HG02798 (cell line): ENCODE data around the gene CPTP.
A peak's percentile ranks its signal among the peaks of the same experiment; 100 is the strongest.

Experiments used
- ATAC-seq: cut with Tn5 transposase; IDR thresholded peaks from one replicate; pipeline ENCODE4 v1.9.1; 2021; ENCODE audit warnings: mild to moderate bottlenecking; ENCODE audit not compliant: unreplicated experiment, poor library complexity

Gene CPTP

DNA sequence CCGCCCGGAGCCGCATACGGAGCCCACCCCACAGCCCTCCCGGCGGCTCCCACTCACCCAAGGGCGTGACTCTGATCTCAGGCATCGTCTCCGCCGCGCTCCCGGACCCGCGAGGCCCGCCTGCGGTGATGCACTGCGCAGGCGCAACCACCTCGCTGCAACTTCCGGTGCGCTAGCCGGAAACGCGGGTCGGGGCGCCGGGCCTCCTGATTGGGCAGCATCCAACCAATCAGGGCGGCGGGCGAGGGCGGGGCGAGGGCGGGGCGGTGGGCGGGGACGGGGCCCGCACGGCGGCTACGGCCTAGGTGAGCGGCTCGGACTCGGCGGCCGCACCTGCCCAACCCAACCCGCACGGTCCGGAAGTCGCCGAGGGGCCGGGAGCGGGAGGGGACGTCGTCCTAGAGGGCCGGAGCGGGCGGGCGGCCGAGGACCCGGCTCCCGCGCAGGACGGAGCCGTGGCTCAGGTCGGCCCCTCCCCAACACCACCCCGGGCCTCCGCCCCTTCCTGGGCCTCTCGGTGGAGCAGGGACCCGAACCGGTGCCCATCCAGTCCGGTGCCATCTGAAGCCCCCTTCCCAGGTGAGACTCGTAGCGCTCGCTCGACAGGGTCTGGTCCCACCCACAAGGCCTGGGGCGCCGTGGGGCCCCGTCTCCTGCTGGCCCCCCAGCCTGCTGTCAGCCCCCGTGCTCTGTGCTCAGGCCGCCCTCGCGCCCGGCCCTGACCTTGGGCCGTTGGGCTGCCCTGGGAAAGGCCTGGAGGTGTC lies at the start of gene CPTP, which contains the start of gene INTS11:
CPTP (plus strand) TSS at position 279 of the 764 bp plus-strand sequence. CDS start 2,109 bp downstream, outside the sequence.
INTS11 (minus strand) TSS at position 137 of the 764 bp plus-strand sequence; CDS start at position 85, 52 bp downstream.
- peak; percentile 87 for ATAC-seq

- ATAC-seq: no peak
Measured at GRCh38 chr1:1274931-1275431, 49.6 kb upstream of the CPTP start.

- ATAC-seq: no peak
Measured at GRCh38 chr1:1275836-1276235, 48.8 kb upstream of the CPTP start.

- no peak for ATAC-seq
Measured at GRCh38 chr1:1278620-1279019, 46.0 kb upstream of the CPTP start.

DNA sequence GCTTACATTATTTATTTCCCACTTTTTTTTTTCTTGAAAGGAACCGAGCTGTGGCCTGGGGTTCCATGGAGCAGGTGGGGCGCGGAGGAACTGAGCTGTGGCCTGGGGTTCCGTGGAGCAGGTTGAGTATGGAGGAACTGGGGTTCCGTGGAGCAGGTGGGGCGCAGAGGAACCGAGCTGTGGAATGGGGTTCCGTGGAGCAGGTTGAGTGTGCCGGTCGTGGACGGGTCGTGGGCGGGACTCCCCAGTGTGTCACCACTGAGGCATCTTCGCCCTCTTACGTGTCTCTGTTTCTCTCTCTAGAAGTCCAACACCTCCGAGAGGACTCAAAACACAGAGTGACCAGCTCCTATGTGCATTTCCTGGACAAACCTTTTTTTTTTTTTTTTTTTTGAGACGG lies 45.6 kb upstream of the CPTP start:
- ATAC-seq: no peak

DNA sequence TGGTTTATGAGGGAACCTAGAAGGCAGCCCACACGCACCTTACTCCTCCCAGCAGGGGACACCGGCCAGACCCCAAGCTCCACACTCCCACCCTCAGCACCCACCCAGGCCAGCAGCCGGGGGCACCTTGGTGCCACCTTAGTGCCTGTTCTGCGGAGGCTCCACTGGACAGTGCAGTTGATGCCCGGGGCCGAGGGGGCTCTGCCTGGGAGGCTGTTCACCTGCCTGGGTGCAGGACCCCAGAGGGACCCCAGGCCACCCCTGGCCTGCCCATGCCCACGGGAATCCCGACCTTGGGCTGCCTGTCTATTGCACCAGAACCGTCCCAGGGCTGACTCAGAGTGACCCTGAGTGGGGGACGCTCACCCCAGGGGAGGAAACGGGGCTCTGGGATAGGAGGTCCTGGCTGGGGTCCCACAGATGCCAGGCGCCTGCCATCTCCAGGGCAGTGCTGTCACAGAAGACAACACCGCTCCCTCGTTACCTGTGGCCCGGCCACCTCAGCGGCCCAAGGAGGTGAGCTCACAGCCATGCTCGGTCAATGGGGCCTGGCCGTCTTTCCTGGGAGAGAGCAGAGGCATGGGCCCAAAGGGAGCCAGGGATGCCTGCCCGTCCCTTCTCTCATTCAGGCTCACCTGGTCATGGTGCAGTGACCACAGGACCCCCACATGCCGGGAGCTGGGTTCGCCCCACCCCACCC lies 43.7 kb upstream of the CPTP start:
- ATAC-seq: no peak

DNA sequence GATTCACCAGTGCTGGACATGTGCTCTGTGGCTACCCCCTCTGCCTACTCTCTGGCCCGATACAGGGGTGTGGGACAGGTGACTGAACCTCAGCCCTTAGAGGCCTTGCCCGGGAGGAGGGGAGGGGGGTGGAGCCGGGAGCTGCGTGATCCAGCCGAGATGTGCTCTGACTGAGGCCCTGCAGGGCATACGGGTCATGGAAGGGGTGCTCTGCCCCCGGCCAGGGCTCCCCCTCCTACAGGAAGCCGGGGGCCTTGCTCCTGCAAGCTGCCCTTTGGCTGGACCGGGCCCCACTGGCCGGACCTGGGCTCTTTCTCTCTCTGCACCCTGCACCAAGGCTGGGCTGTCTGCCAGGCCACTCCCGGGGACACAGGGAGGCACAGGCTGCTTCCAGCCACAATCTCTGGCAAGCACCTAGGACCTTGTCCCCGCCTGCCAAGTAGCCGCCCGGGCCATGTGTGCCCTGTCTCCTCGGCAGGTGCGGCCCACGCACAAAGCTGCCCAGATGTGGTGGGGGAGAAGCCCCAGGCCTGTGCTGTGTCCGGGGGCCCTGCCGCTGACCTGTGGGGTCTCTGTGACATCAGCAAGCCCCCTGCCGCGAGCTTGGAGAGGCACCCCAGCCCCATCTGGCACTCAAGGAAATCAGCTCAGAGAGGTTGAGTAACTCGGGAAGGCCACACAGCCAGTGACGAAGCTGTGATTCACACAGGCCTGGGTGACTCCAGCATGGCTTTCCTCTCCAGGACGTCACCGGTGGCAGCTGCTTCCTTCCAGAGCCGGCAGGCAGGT lies 42.9 kb upstream of the CPTP start:
- ATAC-seq: no peak

DNA sequence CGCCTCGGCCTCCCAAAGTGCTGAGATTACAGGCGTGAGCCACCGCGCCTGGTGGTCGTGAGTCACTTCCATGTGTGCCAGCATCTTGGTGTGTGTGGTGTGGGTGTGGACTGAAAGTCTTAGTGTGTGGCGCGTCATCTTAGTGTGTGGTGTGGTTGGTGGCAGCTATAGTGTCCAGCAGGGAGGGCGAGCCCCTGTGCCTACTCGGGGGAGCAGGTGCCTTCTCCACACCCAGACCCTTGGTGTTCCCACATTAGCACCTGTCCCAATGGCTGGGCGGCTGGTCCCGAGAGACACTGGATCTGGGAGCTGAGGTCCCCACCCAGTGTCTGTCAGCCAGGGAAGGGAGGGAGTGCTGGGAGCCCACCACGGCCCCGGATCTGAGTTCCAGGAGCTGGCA lies 41.6 kb upstream of the CPTP start:
- ATAC-seq: no peak

DNA sequence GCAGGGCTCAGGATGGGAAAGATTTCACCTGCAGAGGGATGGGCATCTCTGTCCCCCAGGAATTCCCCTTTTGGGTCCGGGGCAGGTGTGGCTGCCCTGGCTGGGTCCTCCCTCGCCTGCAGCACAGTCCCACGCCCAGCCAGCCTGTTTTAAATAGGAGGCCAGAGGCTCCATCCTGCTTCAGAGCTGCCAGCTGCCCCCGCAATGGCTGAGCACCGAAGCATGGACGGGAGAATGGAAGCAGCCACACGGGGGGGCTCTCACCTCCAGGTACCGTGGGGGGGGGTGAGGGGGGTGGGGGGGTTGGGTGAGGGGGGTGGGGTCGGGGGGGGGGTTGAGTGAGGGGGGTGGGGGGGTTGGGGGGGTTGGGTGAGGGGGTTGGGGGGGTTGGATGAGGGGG lies 40.8 kb upstream of the CPTP start:
- no peak for ATAC-seq

DNA sequence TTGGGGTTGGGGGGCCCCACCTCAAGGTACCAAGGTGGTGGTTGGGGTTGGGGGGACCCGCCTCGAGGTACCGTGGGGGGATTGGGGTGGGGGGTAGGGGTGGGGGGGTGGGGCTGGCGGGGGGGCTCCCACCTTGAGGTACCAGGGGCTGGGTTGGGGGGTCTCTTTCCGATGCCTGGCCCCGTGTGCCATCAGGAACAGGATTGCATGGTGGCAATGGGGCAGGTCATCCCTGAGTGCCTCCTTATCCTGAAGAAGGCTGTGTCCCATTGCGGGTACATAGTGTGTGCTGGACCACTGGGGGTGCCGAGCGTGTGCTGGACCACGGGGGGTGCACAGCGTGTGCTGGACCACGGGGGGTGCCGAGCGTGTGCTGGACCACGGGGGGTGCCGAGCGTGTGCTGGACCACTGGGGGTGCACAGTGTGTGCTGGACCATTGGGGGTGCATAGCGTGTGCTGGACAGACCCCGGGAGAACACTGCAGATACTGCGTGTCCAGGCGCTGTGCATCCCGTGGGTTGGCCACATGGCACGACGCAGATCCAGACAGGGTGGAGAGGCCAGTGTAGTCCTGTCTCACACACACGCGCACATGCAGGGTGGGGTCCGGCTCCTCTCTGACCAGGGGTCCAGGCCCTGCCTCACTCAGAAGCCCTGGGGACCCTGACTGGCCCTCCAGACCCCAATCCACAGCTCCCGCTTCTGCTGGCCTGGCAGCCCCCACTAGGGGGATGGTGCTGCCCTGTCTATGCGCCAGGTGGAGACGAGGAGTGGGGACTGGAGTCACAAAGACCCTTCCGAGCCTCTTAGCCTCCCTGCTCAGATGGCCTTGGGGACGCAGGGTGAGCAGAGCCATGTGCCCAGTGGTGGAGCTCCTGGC lies 40.1 kb upstream of the CPTP start:
- ATAC-seq: no peak

DNA sequence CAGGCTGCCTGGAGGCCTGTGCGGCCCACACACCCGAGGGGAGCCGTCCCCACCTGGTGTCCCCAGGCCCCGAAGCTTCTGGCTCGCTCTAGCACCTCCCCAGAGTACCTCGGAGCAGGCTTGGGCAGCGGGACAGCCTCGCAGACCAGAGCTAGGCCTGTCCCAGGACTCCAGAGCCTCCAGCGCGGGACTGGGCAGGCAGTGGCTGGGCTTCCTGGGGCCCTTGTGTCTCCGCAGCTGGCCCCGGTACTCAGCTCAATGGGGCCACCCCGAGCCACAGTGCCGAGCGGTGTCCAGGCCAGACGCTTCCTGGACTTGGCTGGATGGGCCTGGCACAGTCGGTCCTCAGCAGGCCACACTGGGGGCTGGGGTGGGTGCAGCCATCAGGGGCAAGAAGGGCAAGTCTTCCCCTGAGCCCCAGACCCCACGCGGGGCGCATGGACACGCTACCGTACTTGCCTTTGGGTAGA lies 39.5 kb upstream of the CPTP start:
- no peak for ATAC-seq

DNA sequence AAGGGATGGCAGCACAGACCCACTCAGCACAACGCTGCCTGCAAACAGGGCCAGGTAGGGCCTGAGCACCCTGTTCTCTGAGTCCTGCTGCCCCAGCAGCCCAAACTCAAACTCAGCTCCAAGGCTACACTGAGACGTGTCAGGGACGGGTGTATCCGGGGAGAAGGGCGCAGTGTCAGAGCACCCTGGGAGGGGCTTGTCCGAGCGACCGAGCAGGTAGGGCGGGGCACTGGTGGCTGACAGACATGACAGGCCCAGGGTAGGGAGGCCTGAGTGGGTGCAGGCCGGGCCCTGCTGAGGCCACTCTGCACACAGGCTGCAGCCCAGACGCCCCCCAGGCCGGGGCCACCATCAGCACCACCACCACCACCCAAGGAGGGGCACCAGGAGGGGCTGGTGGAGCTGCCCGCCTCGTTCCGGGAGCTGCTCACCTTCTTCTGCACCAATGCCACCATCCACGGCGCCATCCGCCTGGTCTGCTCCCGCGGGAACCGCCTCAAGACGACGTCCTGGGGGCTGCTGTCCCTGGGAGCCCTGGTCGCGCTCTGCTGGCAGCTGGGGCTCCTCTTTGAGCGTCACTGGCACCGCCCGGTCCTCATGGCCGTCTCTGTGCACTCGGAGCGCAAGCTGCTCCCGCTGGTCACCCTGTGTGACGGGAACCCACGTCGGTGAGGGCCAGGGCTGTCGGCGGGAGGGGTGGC lies 38.8 kb upstream of the CPTP start:
- no peak for ATAC-seq

DNA sequence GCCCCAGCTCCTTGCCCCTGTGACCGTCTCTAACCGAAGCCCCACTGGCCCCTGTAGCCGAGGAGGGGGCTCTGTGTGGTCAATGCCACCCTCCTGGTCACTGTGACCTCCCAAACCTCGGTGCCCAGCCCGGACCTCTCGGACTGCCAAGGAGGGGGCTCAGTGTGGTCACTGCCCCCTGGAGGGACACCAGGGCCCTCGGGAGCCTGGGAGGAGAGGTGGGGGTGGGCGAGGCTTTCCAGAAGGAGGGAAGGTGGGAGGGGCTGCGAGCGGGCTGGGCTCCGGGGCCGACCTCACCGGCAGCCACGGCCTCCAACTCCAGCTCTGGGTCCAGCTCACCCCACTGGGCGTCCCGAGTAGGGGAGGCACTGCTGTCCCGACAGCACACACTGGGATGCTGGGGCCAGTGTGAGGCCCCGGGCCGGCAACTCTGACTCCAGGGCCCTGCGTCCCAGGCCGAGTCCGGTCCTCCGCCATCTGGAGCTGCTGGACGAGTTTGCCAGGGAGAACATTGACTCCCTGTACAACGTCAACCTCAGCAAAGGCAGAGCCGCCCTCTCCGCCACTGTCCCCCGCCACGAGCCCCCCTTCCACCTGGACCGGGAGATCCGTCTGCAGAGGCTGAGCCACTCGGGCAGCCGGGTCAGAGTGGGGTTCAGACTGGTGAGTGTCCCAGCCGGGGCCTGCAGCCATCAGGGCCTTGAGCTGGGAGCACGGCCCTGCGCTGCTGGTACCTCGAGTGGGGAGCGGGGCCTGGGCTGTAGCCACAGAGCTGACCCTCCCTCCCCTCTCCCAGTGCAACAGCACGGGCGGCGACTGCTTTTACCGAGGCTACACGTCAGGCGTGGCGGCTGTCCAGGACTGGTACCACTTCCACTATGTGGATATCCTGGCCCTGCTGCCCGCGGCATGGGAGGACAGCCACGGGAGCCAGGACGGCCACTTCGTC lies 38.0 kb upstream of the CPTP start:
- no peak for ATAC-seq

DNA sequence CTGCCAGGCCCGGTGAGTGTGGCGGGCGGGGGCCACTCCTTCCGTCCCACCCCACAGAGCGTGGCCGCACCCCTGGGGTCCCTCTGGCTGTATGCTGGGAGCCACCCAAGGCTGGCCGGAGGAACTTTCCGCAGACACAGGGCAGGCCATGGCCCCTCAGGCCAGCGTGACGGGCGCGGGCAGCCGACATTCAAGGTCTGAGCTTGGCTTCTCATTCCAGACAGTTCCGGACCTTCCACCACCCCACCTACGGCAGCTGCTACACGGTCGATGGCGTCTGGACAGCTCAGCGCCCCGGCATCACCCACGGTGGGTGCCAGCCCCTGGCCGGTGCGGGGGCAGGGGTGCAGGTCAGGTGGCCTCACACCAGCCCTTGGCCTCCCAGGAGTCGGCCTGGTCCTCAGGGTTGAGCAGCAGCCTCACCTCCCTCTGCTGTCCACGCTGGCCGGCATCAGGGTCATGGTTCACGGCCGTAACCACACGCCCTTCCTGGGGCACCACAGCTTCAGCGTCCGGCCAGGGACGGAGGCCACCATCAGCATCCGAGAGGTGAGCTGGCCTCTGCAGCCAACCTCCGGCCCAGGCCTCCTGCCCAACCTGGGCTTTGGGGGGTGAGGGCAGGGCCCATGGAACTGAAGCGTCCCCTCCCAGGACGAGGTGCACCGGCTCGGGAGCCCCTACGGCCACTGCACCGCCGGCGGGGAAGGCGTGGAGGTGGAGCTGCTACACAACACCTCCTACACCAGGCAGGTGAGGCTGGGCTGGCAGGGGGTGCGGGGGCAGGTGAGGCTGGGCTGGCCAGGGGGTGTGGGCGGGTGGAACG lies 37.1 kb upstream of the CPTP start:
- ATAC-seq: no peak

DNA sequence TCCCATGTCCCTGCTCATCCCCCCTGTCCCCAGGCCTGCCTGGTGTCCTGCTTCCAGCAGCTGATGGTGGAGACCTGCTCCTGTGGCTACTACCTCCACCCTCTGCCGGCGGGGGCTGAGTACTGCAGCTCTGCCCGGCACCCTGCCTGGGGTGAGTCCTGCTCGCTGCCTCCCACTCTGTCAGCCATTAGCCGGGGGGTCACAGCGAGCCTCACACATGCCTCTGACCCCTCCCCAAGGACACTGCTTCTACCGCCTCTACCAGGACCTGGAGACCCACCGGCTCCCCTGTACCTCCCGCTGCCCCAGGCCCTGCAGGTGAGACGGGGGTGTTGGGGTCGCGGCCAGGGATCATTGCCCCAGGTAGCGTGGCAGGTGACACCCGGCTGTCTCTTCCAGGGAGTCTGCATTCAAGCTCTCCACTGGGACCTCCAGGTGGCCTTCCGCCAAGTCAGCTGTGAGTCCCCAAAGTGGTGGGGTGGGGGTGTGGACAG lies 34.3 kb upstream of the CPTP start:
- ATAC-seq: no peak

- no peak for ATAC-seq
Measured at GRCh38 chr1:1291023-1291528, 33.5 kb upstream of the CPTP start.
